DMS53 (cell line): ENCODE results near the gene CANT1.
A peak's percentile ranks its signal among the peaks of the same experiment; 100 is the strongest.

Experiments
- DNase-seq: peaks from one replicate; lab custom pipeline; 2025; lab: John Stamatoyannopoulos, UW

The CANT1 gene

DNA sequence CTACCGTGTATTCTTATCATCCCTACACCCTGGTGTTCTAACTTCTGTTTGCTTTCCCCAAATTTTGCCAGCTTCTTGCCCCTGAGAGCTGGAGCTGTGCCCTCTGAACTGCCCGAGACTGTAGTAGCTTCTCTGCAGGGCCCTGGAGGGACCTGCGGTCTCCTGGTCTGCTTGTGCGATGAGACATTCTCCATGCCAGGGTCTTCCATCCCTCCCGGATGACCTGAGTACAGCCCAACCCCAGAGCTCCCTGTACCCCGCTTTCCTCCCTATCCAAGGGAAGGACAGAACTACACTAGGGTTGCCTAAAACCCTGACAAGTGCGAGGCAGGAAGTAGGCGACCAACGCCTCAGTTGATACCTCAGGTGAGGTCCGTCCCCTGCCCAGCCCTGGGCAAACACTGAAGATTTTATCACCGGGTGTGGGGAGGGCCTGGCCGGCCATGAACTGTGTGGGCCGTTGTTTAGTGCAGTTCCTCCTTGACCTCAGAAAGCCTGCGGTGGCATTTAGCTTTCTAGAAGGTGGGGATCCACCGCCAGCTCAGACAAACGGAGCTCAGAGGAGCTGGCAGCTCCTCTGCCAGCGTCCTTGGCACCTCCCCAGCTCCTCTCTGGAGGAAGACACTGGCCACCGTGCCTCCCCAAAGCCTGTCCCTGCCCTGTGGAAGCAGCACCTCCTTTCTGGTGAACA, 13.7 kb downstream of the CANT1 start:
- no peak for DNase-seq

DNA sequence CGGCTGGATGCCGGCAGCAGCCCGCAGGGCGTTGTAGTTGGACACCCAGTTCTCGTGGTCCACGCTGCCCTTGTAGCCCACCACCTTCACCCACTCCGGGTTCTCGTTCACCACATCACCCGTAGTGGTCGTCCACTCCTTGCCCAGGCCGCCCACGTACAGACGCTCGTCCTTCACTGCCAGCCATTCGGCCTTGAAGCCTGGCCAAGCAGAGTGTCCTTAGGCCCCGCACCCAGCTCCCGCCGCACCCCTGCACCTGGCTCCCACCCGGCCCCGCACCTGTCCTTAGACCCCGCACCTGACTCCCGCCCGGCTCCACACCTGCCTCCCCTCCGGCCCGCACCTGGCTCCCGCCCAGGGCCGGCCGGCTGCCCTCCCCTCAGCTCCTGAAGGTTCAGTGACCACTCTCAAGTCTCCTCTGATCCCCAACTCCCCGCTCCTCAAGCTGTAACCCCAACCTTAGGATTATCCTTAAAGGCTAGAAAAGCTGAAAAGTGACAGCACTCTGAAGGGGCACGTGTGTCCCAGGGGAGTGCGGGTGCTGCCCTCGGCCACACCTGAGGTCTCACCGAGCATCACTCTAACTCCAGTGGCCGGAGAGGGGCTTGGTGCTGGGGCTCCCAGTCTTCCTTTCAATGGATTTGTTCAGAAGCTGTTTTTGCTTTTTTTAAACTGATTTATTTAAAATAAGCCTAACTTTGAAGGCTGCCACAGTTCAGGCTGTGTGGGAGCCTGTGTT, 14.4 kb downstream of the CANT1 start:
- DNase-seq = no peak

DNA sequence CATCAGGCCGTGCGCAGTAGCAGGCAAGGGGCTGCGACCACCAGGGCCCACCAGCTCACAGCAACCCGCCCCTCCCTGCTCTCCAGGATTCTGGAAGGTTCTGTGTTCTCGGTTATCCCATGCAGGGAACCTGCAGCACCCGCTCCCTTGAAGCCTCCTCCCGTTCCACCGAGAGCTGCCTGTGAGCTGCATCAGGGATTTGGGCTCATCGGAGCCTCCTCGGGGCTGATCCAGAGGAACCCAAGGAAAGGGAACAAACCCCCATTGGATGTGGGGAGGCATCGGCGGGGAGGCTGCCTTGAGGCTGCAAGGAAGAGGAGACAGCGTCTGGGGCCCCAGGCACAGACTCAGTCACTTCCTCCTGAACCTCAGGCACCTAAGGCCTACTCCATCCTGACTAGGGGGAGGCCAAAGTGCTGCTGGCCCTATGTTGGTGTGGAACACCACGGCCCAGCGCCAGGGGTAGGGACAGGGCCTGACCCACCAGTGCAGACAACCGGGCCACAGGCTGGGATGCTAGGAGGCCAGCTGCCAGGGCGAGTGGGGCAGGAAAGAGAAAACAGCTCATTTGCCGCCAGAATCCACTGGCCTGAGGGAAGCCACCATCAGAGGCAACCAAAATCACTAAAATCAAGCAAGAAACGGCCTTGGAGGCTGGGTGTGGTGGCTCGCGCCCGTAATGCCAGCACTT, 15.4 kb downstream of the CANT1 start:
- DNase-seq = no peak

DNA sequence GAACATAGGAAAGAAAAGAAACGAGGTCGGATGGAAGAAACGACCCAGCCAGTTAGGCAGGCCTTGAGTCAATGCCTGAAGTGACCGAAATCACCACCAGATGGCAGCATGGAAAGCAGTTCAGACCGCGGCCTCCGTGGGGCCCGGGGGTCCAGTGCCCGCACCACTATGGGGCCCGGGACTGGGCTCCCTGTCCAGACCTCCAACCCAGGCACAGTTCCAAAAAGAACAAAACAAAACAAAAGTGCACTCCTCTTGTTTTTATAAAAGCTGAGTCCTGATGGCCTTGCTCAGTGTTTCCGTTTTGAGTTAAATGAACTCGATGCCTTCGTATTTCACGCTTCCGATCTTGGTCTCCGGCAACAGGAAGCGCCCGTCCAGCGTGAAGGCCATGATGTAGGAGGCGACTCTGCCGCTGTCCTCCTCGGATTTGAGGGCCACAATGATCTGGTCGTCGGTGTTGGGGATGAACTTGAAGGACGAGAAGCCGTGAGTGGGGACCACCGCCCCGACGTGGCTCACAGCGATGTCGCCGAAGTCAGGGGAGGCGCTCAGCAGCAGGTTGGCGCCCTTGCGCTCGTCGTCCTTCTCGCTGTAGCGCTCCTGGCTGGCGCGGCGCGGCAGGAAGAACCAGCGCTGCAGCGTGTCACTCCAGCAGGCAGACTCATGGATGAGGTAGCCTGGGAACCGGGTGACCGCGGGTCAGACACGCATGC, 16.2 kb downstream of the CANT1 start:
- peak; percentile 67 for DNase-seq

DNA sequence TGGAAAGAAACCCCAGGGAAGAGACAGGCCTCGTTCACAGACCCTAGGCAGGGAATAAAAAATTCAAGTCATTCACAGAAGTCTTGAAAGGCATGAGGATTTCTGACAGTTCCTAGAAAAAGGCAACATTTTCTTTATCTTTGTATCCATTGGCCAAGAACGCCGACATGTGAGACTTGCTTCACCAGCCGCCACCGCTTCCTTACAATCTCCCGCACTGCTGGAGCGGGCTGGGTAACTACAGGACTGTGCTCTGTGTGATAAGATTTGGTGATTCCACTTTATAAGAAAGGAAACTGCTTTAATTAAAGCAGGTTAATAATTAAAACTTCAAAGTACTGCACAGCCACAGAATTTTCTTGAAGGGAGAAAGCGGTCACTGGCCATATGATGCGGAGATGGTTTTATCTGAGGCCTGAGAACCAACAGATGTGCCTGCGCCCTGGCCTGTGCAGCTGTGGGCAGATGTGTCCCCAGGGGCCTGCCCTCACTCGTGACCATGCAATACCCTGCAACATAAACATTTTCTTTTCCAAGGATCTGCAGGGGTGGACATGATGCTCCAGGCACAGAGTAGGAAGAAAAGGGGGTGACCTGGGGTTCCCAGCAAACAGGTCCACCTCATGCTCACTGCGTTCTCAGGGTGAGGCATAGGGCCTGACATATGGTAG, 16.9 kb downstream of the CANT1 start:
- no peak for DNase-seq

DNA sequence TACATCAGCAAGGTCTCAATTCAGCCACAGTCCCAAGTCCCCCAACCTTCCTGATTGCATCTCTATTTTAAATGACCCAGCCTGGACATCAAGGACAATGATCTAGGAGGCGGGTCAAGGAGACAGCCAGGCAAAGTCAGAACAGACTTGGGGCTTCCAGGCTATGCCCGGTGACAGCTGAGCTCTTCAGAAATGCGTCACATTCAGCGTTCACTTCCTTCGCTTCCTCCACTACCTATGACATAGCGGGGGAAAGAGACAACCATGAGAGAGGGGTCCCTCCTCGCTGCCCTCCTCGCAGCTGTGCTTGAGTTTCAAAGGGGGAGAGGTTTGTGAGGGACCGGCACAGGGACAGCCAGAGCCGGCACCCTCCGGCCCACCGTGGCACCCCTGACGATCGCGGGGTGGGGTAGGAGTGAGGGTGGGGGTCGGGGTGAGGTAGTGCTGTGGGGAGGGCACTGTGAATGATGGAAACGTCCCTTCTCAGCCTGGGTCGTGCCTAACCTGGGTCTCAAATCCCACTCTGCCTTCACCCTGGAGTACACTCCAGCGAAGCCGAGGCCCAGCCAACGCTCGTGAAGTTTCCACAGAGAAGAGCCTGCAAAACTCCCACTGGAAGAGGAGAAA, 17.5 kb downstream of the CANT1 start:
- no peak for DNase-seq

DNA sequence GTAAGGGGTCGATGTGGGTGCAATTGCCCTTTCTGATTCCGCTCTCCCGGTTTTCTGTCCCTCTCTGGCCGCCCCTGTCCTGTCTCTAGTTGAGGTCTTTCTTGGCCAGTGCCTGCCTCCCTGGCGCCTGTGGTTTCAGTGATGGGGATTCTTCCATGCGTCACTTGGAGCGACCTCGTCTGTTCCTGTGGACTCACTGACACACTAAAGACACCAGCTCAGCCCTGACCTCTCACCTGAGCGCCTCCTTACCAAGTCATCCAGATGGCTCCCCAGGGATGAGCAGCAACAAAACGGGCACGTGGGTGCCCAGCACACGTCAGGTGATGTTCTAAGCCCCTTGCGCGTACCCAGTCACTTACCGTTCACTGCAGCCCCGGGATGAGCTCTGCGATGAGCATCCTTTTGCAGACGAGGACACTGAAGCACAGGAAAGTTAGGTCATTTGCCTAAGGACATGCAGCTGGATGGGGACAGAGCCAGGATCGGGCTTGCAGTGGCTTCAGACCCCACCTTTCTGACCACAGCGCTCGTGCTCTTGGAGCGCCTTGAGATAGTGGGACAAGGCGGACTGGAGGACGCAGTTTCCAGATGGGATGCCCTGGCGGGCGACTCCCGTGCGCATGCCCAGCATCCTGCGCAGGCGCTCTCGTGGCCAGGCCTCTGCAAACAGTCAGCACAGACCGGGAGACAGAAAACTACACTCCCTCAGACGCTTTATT, 18.4 kb downstream of the CANT1 start:
- no peak for DNase-seq

DNA sequence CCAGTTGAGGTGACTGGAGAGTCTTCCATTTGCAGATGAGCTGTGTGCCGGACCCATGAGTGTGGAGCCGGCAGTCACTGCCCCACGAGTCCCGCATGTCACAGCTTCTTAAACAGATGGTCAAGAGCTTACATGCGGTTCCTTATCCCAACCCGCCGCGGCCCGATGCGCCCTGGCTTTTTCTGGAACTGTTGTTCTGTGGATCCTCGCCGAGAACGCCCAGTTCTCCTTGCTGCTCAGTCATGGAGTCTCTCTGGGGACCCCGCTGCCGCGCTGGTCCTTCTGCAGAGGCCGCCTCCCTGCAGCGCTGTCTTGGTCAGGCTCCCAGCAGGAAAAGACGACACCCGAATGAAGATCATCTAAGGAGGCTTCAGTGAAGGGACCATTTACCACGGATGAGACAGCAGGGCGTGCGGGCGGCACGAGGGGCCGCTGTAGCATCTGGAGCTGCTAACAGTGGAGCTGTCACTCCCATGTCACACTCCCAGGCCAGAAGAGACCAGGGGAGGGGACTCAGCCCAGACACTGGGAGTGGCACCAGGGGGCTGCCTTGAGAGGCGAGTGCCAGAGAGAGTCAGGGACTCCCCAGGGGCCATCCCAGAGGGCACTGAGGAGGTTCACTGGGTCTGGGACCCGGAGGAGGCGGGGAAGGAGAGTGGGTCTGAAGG, 19.1 kb downstream of the CANT1 start:
- no peak for DNase-seq

DNA sequence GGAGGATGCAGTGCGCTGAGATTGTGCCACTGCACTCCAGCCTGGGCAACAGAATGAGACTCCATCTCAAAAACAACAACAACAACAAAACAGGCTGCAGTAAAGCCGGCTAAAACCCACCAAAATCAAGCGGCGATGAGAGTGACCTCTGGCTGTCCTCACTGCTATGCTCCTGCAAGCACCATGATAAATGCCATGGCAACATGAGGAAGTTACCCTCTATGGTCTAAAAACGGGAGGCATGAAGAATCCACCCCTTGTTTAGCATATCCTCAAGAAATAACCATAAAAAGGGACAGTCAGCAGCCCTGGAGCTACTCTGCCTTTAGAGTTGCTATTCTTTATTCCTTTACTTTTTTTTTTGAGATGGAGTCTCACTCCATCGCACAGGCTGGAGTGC, 21.4 kb downstream of the CANT1 start:
- no peak for DNase-seq

DNA sequence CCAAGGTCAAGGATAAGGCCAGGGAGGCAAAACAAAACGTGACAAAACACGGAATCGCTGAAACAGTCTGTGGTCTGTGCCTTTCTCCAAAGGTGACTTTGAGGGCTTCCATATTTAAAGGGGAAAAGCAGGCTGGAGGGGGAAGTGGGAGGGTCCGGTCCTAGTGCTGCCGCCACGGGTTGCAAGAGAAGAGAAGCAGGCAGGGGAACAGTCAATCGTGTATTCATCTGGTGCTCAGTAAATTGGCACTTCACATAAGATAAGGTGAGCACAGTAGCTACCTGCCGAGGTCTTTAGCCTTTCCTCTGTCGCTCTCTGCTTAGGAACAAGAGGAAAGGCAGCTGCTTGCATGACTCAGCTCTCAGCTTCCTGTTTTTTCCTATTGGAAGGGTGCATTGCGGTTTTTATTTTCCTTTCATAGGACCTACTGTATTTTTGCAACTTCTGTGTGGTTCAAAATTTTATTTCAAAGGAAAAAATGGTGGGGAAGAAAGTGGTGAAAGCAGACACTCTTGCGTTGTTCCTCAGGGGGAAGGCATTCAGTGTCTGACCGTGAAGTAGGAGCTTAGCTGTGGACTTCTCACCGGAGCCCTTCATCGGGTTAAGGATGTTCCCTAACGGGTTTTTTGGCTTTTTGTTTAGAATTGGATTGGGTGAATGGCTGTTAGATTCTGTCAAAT, 22.8 kb downstream of the CANT1 start:
- DNase-seq = peak; percentile 92

DNA sequence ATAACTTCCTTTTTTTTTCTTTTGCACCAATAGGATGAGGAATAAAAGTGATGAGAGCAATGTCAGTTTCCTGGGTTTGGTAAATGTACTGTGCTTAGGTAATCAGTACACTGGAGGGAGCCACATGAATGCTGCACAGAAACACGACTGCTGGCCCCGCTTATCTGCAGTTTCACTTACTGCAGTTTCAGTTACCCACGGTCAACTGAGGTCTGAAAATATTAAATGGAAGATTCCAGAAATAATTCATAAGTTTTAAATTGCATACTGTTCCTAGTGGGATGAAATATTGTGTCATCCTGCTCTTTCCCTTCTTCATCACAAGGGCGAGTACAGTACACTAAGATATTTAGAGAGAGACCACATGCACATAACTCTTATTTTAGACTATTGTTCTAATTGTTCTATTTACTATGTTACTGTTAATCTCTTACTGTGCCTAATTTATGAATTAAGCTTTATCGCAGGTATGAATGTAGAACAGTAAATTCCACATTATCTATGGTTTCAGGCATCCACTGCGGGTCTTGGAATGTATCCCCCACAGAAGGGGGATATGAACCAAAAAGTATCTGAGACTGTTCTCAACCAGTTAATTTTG, 23.4 kb downstream of the CANT1 start:
- peak; percentile 43 for DNase-seq

DNA sequence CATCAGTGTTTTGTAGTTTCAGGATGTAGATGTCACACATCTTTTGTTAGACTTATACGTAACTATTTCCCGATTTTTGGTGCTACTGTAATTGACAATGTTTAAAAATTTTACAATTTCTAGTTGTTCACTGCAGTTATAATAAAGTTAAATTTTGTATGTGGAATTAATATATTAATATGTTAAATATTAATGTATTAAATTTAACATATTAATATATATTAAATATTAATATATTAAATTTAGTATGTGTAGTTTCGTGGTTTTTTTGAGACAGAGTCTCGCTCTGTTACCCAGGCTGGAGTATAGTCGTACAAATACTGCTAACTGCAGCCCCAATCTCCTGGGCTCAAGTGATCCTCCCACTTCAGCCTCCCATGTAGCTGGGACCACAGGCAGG, 24.2 kb downstream of the CANT1 start:
- DNase-seq = no peak

DNA sequence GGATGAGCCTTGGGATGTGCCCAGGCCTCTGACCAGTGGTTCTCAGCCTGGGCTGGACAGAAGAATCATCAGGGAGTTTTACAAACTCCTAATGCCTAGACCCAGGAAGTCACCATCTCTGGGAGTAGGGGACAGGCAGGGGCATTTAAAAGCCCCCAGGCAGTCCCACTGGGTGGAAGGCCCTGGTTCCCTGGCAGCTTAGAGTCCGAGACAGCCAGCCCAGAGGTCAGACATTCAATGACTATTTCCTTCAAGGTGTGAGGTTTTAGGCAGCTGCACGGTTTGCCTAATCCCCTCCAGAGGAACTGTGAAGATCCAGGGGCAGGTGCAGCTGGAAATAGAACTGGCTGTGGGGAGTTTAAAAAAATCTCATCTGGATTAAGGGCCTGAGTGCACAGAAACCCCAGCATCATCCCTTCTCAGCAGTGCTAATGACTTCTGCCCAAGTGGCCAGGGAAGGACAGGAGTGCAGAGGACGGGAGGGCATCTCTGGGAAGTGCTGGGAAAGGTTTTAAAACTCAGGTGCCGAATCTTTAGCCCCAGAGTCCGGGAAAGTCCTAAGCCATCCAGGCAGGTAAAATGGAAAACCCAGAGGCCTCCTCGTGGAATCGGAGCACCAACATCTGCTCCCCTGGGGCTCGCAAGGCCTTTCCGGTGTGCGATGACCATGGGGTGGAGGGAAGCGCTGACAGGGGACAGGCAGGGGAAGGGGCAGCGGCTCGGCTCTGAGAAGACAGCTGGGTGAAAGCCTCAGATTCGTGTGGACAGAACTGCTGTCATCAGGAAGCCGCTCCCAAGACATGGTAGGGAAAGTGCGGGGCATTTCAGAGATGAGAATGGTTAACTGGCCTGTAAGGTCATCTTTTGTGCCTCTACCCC, 28.3 kb downstream of the CANT1 start:
- DNase-seq = no peak

DNA sequence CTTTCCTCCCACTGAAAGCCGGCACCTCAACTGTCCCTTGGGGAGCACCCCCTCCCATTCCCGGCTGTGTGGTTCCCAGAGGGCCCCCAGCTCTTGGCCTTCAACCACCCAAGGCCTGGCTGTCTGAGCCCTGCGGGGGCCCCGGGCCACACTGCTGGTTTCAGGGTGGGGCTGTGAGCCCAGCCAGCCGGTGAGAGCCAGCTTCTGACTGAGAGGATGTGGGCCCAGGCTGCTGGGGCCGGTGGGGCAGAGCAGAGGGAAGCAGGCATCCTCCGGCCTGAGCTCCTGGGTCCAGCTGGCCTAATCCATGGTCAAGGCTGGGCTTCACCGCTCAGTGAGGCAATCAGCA, 29.0 kb downstream of the CANT1 start:
- DNase-seq = no peak

DNA sequence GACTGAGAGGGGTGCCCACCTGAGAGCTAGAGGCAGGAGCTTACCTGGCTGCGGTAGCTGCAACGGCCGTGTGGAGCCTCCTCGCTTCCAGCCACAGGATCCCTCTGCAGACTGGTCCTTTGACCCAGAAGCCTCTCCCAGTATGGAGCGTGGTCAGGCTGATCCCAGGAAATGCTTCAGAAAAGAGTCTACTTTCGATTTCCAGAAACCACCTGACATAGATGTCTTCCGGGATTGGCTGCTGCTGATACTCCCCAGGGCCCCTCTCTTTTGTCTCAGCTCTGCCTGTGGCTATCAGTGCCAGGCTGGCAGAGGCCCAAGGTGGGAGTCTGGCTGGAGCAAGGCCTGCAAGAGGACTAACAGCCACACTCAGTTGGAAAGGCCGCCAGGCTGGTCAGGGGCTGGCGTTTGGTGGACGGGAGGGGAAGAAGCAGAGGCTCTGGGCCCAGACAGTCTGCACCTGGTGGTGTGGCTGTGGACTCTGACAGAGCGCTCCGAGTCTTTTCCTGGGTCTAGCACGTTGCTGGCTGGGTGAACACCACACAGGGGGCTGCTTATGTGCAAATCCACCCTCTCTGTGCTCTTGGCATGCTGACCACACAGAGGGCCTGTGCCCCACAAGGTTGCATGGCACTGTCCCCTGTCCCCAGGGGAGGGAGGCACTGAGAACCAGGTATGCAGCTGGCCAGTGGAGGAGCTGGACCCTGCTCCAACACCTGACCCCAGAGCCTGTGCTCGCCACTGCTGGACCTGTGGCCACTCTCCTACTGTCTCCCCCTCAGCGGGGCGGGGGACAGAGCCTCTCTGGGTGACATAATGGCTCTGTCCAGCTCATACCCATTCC, 29.6 kb downstream of the CANT1 start, which contains the start of gene LGALS3BP:
Gene LGALS3BP (minus strand): TSS at position 144 of the 844 bp plus-strand sequence. CDS start 2,732 bp downstream, outside the sequence.
- peak; percentile 94 for DNase-seq

DNA sequence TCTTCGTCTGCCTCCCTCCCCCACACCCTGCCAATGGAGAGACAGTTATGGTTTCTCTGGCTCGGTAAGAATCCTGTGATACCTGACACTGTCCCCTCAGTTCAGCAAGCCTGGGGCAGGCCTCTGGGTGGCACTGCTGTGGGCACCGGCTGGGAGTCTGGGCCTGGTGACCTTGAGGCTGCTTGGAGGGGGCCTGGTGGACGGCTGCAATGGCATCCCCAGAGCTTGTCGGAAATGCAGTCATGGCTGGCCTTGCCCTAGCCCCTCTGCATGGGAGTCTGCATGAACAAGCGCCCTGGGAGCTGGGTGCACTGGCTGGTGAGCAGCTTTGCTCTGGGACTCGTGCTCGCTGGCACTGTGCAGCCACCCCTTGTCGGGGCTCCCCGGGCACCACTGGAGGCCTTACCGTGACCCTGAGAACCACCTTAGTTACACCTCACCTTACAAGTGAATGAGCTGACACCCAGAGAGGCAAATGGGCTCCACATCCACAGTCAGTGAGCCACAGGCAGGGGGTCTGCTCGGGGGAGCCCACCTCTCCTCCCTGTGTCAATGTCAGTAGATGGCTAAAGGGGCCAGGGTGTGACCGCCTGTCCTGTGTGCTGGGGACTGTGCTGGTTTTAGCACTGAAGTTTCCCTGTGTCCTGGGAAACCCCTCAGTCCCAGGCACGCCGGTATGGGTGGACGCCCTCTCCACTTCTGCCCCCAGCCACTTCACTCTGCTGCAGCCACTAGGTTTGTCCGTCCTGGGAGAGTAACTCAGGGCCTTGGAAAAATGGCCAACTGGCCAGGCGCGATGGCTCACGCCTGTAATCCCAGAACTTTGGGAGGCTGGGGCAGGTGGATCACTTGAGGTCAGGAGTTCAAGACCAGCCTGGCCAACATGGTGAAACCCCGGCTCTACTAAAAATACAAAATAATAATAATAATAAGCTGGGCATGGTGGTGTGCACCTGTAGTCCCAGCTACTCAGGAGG, 31.3 kb downstream of the CANT1 start:
- no peak for DNase-seq
